HG03571 (cell line): ENCODE results near the gene KCTD14.
A peak's percentile ranks its signal among the peaks of the same experiment; 100 is the strongest.
"Not testable (repeated sequence)": the region's sequence is repeated elsewhere in the genome, so short reads cannot be mapped to it uniquely, and the experiment has no call there.

Source experiments
- ATAC-seq: cut with Tn5 transposase; IDR thresholded peaks from one replicate; pipeline ENCODE4 v1.9.1; 2021; ENCODE audit not compliant: unreplicated experiment

The KCTD14 gene

DNA sequence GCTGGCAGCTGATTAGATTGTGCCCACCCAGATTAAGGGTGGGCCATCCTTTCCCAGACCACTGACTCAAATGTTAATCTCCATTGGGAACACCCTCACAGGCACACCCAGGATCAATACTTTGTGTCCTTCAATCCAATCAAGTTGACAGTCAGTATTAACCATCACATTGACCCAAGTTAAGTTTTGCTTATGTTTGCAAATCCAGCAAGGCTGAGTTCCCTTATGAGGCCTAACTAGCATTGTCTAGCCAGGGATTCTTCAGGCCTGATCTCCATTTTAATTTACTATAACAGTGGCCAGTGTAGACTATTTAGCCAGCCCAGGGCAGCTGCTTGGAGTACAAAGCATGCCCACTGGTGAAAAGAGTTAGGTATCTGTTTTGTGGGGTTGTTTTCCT, 2.3 kb upstream of the KCTD14 start:
- ATAC-seq: no peak

DNA sequence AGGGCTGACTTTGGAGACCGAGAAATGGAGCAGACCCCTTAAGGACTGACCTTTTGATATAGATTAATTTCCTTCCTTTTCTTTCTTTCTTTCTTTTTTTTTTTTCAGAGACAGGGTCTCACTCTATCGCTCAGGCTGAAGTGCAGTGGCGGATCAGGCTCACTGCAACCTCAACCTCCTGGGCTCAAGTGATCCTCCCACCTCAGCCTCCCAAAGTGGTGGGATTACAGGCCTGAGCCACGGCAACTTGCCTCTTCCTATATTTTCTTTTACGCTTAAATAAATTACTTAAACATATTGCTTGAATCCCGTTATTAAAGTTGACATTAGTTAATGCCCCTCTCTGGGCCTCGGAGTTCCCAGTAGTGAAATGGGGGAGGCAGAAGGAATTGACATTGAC, 350 bp upstream of the KCTD14 start:
- ATAC-seq: no peak

DNA sequence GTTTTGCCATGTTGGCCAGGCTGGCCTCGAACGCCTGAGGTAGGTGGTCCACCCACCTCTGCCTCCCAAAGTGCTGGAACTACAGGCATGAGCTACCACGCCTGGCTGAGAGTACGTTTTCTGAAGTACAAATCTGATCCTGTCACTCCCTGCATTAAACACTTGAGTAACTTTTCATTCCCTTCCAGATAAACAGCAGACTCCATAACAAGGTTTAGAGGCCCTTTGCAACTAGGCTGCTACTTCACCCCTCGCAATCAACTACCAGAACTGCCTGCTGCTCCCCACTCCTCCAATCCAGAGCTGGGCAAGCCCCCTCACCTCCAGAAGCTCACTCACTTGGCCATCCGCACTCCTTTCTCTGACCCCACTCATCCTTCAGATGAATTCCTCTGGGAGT, 1.5 kb downstream of the KCTD14 start:
- ATAC-seq: no peak

DNA sequence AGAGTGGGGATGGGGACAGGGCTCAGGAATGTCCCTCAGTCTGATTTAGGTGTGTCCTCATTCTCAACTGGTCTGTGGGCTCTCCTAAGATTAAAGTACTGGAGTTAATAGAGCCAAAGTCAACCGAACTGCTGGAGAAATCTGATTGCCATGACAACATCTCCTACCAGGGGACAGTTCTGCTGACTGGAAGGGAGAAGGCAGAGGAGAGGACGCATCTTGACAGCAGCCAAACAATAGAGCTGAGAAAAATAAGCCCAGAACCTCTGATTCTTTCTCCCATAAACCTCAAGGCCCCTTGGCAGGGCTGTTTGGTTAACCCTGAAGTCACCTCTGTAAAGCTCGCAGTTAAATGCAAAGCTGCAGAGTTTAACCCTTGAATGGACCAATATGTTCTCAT, 2.8 kb downstream of the KCTD14 start:
- ATAC-seq: no peak

DNA sequence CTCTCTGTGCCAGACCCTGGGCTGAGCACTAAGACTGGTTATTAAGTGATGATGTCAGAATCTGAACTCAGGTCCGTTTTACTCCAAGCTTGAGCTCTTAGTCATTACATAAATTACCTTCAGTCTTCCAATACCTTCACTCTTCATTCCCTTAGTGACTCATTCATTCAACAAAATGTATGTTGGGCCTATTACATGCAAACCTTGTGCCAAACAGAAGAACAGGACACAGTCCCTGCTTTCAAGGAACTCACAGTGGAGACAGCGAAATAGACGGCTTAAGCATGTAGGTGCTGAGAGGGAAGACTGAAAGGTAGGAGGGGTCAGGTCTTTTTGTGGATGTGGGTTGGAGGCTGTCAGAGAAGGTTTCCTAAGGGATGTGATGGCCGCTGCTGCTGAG, 3.3 kb downstream of the KCTD14 start:
- no peak for ATAC-seq

DNA sequence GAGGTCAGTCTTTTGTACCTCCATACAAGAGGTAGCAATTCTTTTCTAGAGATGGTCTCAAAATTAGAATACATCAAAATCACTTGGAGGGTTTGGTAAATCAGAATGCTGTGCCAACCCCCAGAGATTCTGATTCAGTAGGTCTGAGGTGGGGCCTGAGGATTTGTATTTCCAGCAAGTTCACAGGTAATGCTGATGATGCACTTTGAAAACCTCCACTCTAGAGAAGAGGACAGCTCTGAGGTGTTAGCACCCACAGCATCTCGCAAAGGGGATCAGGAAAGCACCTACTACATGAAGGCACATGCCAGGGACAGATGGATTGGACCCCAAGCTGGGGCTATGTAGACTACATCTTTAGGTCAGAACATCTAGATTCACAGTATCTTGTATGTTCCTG, 7.2 kb downstream of the KCTD14 start:
- ATAC-seq: no peak

DNA sequence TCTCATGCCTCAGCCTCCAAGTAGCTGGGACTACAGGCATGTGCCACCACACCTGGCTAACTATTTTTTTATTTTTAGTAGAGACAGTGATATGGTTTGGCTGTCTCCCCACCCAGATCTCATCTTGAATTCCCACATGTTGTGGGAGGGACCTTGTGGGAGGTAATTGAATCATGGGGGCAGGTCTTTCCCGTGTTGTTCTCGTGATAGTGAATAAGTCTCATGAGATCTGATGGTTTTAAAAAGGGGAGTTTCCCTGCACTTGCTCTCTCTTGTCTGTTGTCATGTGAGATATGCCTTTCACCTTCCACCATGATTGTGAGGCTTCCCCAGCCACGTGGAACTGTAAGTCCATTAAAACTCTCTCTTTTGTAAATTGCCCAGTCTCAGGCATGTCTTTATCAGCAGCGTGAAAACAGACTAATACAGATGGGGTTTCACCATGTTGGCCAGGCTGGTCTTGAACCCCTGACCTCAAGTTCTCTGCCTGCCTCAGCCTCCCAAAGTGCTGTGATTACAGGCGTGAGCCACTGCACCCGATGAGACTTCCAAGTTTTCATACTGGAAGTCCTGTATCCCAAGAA, 8.0 kb downstream of the KCTD14 start:
- ATAC-seq: not testable (repeated sequence)

DNA sequence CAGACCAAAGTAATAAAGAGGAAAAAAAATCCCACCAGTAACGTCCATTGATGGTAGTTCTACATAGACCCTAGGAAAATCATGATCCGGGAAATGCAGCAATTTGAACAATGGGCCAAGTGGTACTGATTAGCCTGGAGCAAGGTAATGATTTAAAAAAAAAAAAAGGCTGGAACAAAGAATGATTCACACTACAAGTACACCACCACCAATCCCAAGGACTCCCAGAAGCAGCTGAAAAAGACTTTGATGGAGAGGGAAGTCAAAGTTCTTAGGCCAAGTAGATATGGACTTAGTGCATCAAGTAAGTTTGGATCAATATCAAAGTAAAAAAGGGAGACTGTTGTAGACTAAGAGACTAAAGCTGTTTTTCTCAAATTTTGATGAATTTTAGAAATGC, 11.8 kb downstream of the KCTD14 start:
- ATAC-seq: no peak

DNA sequence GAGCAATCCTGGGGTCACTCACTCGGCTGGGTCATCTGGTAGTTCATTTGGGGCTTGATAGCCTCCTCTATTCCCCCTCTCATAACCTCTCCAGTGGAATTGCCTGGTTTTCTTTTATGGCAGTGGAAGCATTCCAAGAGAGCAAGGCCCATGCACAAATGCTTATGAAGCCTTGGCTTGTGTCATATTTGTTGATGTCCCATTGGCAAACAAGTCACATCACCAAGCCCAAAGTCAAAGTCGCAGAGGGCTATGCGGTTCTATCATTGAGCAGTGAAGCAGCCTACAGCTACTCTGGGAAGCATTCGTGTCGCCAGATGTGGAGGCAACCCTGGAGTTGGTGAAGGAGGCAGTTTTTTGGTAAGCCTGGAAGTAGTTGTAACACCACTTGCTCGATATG, 12.3 kb downstream of the KCTD14 start:
- no peak for ATAC-seq

DNA sequence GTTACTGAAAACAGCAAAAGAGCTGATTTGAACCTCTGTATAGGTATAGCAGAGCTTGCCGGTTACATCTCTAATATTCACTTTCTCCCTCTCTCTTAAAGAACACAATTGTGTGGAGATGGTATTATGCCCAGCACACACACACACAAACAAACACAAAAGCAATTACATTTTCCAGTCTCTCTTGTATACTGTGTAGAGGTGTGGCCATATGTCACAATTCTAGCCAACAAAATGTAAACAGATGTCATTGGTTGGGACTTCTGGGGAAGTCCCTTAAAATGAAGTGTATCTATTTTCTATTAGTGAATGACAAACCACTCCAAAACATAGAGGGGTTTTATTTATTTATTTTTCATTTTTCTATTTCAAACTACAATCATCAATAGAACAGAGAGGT, 12.8 kb downstream of the KCTD14 start:
- no peak for ATAC-seq

DNA sequence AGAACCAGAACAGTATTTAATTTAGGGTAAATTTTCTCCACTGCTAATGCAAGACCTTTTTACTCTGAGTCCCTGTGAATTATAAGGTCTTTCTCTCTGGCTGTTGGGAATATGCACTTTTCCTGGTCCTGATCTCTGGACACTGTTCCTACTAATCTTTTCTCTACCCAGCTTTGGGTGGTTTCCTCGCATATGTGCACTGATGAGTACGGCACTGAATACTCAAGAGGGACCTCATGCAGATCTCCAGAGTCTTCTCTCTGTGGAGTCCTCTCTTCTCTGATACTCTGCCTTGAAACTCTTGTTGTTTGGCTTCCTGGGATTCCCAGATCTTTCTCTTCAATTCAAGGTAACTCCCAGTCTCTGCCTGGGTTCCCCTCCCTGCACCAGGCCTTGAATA, 14.0 kb downstream of the KCTD14 start:
- ATAC-seq: no peak

DNA sequence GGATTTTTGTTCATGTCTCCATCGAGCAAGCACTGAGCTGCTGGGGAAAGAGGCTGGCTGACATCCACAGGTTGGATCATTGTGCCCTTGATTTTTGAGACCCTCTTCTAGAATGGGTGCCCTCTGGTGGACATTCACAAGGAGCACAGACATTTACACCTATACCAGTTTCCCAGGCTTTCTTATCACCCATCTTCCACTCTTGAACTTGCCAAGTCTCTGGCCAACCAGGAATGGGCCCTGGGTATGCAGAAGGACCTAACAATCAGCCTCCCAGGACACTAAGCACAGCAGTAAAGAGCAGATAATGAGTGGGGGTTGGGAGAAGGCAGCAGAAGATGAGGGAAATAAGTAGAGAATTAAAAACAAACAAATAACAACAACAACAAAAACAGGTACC, 22.9 kb downstream of the KCTD14 start:
- no peak for ATAC-seq

DNA sequence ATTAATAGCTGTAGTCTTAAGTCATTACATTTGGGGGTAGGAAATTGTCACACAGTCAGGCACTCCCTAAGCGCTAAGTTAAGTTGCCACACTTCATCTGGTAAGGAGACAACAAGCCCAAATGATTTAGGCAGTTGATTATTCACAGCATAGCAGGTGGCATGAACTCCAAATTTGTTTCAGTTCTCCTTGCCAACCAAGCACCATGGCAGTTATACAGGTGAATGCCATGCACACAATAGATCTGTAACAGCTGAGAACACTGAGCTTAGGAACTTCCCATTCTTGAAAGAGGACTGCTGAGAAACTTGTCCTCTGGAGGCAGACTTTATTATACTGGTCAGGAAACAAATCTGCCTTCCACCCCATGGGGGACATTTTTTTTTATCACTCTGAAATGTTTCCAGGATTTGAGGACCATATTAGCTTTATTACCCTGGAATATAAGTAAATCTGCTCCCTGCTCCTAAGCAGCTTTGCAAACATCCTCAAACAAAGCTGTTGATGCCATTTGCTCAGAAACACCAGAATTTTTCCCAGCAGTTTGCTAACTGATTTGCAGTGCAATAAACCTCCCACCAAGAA, 23.5 kb downstream of the KCTD14 start:
- no peak for ATAC-seq

DNA sequence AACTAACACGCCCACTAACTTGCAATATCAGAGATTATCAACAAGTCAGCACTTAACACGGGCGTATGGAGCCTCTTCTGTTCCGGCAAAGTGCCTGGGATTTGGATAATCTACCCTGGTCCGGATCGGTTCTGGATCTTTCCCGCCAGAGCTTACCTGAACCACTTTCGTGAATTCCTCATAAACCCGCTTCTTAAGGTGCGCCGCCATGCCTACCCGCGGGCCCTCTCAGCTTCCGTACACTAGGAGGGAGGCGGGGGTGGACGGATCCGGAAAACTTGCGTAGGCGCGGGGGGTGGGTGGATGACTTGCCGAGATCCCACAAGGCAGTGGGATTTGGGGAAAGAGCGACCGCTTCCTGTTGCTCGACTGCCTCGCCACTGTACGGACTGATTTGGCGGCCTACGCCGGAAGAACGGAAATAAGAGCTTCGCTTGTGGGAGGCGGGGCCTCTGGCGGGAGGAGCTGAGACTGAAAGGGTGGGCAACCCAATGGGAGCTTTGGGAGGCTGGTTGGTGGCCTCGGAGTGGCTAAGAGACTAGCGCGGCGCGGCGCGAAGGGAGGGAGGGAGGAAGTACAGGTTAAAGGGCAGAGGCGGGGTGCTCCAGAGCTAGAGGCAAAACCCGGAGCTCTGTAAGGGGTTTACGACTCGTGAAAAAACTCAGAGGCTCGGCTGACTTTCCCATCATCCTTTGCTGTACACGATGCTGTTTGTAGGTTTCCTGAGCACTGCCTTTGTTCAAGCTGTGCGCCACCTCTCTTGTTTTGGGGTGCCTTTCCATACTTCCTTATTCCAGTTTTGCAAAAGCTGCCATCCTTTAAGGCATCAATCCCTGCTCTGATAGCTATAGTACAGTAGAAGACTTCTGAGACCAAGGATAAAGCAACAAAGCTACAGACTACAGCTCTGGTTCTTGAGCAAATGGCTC, 28.4 kb downstream of the KCTD14 start, which contains the start of gene INTS4:
TSS of gene INTS4 (minus strand) at position 235 of the 929 bp plus-strand sequence. CDS start at position 210, 25 bp downstream.
- peak; percentile 94 for ATAC-seq

DNA sequence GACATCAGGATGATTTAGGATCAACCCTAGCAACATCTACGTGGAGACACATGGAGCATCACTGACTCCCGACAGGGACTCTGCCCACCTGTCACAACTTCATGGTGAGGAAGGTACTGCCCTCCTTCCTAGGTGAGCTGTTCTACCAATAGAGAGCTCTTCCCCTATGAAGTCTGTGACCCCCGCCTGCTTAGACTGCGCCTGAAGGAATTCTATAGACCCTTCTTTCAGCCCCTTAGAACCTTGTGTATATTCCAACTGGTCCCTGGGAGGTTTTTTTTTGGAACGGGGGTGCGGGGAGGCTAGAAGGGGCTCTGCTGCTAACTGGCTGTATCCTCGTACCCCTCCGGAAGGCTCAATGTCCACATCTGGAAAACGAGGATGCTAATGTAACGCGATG, 29.2 kb downstream of the KCTD14 start:
- ATAC-seq: no peak

DNA sequence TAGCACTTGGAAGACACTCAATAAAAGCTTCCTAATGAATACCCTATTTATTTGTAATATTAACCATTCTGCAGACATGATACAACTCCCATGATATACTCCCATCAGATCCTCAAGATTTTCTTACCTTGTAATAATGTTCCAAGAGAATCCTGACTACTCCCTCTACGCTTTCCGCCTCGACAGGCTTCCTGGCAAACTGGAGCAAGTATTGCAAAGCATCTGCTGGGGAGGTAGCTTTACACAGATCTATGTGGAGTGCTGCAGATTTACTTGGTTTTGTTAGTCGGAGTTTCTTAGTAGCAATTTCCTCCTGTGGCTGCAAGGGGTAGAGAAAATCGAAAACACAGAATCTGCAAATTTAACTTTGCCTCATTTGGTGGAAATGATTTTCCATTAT, 32.1 kb downstream of the KCTD14 start:
- no peak for ATAC-seq

DNA sequence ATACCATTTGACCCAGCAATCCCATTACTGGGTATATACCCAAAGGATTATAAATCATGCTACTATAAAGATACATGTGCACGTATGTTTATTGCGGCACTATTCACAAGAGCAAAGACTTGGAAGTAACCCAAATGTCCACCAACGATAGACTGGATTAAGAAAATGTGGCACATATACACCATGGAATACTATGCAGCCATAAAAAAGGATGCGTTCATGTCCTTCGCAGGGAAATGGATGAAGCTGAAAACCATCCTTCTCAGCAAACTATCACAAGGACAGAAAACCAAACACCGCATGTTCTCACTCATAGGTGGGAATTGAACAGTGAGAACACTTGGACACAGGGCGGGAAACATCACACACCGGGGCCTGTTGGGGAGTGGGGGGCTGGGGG, 36.6 kb downstream of the KCTD14 start:
- ATAC-seq: not testable (repeated sequence)

DNA sequence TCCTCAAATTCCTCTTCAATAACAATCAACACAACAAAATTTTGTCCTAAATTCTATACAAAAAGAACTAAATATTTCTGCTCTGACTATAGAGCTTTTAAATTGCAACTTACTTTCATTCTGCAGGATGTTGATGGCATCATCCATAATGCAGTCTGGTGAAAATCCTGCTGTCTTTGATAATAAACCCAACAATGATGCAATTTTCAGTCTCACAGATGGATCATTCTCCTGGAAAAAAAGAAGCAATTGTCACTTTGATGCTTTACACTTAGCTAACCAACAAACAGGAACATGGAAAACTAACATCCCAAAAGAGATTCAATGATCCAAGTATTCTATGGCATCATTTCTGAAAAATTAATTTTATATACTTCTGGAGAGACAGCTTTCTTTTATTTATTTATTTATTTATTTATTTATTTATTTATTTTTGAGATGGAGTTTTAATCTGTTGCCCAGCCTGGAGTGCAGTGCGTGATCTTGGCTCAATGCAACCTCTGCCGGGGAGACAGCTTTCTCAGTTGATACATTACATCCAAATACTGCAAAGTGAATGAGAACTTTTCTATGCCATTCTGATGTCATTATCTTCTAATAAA, 41.6 kb downstream of the KCTD14 start:
- ATAC-seq: no peak

DNA sequence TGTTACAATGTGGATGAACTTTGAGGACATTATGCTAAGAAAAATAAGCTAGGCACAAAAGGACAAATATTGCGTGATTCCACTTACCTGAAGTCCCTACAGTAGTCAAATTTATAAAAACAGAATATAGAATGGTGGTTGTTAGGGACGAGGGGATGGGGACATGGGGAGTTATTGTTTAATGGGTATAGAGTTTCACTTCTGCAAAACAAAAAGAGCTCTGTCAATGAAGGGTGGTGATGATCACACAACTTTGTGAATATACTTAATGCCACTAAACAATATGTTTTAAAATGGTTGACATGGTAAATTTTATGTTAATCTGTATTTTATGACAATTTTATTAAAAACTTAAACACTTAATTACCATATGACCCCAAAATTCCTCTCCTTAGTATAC, 54.7 kb downstream of the KCTD14 start:
- peak; percentile 84 for ATAC-seq

DNA sequence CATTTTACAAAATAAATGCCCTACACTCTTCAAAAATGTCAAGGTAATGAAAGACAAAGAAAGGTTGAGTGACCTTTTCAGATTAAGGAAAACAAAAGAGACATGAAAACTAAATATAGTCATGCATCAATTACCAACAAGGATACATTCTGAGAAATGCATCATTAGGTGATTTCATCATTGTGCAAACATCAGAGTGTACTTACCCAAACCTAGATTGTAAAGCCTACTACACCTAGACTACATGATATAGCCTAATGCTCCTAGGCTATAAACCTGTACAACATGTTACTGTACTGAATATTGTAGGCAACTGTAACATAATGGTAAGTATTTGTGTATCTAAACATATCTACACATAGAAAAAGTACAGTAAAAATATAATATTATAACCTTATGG, 55.3 kb downstream of the KCTD14 start:
- no peak for ATAC-seq

DNA sequence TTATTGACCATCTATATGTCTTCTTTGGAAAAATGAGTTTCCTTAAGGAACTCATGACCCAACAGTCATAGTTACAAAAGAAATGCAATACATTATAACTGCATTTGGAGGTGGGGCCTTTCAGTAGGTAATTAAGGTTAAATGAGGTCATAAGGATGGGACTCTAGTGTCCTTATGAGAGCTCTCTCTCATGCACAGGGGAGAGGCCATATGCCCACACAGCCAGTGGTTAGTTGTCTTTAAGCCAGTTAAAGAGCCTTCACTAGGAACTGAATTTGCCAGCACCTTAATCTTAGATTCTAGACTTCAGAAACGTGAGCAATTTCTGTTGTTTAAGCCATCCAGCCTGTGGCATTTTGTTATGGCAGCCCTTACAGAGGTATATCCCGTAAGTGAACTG, 56.0 kb downstream of the KCTD14 start:
- no peak for ATAC-seq

DNA sequence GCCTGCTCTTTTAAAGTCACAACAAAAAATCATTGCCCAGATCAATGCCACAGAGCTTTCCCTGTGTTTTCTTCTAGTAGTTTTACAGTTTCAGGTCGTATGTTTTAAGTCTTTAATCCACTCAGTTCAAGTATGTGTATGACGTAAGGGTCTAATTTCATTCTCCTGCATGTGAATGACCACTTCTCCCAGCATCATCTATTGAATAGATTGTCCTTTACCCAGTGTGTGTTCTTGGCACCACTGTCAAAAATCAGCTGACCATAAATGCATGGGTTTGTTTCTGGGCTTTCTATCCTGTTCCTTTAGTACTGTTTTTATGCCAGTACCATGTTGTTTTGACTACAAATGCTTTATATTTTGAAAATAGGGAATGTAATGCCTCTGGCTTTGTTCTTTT, 56.7 kb downstream of the KCTD14 start:
- no peak for ATAC-seq
